SJCRH30 (cell line): ENCODE measurements around the gene SLC9A6. TPM values are rescaled to one million over a fixed set of nuclear protein-coding genes. Genes with fewer than 3 reads are reported as not detected.
A peak's percentile ranks its signal among the peaks of the same experiment; 100 is the strongest.

Experiments used
- DNase-seq, 2 experiments: peaks; one replicate each; pipeline ENCODE4 v3.0.0-alpha.2; 2015 to 2020
- H3K27ac ChIP-seq: fragments of 250-450 bp; sonication (Bioruptor Pico); 2 replicates; pipeline ENCODE4 v1.5.1; 2020; ENCODE audit warnings: mild to moderate bottlenecking, moderate library complexity
- H3K27me3 ChIP-seq: fragments of 250-450 bp; sonication (Bioruptor Pico); 2 replicates; pipeline ENCODE4 v1.5.1; 2020; ENCODE audit warnings: mild to moderate bottlenecking, moderate library complexity
- H3K36me3 ChIP-seq: fragments of 250-450 bp; sonication (Bioruptor Pico); 2 replicates; pipeline ENCODE4 v1.5.1; 2020; ENCODE audit warnings: mild to moderate bottlenecking, moderate library complexity
- H3K4me1 ChIP-seq: fragments of 250-450 bp; sonication (Bioruptor Pico); 2 replicates; pipeline ENCODE4 v1.5.1; 2020; ENCODE audit warnings: mild to moderate bottlenecking, moderate library complexity
- H3K4me3 ChIP-seq: fragments of 250-450 bp; sonication (Bioruptor Pico); 2 replicates; pipeline ENCODE4 v1.5.1; 2020; ENCODE audit warnings: mild to moderate bottlenecking, moderate library complexity
- H3K9me3 ChIP-seq: fragments of 250-450 bp; sonication (Bioruptor Pico); replicated peaks from 2 replicates; pipeline ENCODE4 v1.5.1; 2020; ENCODE audit warnings: mild to moderate bottlenecking, moderate library complexity
- total RNA-seq: library from RNA; depleted of rRNA; stranded (reverse); fragments of >200 nt; shearing (Covaris generic); gene quantifications from 2 replicates; pipeline ENCODE4 v1.2.3, GENCODE V29; 2014; rRNA removed

The SLC9A6 gene
- total RNA-seq, result 13.5 and 15.8 TPM in 2 replicates

- H3K36me3 ChIP-seq, result no peaks in the 10 kb centered on the region
- no peak within 1 kb of the TSS; the same call in 1 of the 2 replicates for H3K27ac ChIP-seq
- peak; percentile 55 to 74 for DNase-seq
- H3K4me3 ChIP-seq, result peak within 1 kb of the TSS; percentile 75
- no peaks in the 10 kb centered on the region for H3K4me1 ChIP-seq
- H3K9me3 ChIP-seq, result no peaks in the 10 kb centered on the region
- no peaks in the 10 kb centered on the region for H3K27me3 ChIP-seq
Observed at GRCh38 chrX:135985157-135985972, at the start of gene SLC9A6. Gene SLC9A6, plus strand, starts transcription at chrX:135985435. Its CDS starts 224 bp downstream, at chrX:135985659.

- Histone ChIP-seq H3K27ac (no peak overlapping the region), H3K4me3 (no peak overlapping the region), H3K27me3 (no peaks in the 10 kb centered on the region), H3K9me3 (no peaks in the 10 kb centered on the region), H3K36me3 (no peaks in the 10 kb centered on the region), H3K4me1 (no peaks in the 10 kb centered on the region)
- no peak for DNase-seq
Observed at GRCh38 chrX:135944486-135944885, 40.7 kb upstream of the SLC9A6 start.

- DNase-seq, result no peak
- H3K27me3 ChIP-seq, result no peaks in the 10 kb centered on the region
- H3K4me1 ChIP-seq, result no peaks in the 10 kb centered on the region
- no peaks in the 10 kb centered on the region for H3K9me3 ChIP-seq
- H3K27ac ChIP-seq, result no peak overlapping the region
- no peak overlapping the region for H3K4me3 ChIP-seq
- H3K36me3 ChIP-seq, result no peaks in the 10 kb centered on the region
Observed at GRCh38 chrX:135951291-135951690, 33.9 kb upstream of the SLC9A6 start.

GRCh38 chrX:135973025-135973547 is 12.1 kb upstream of the SLC9A6 start:
- peak; percentile 7 to 31 for DNase-seq
- no peaks in the 10 kb centered on the region for H3K36me3 ChIP-seq
- peak overlapping the region; percentile 88 for H3K4me3 ChIP-seq
- no peaks in the 10 kb centered on the region for H3K9me3 ChIP-seq
- H3K27ac ChIP-seq, result peak overlapping the region; percentile 77
- no peaks in the 10 kb centered on the region for H3K27me3 ChIP-seq
- no peaks in the 10 kb centered on the region for H3K4me1 ChIP-seq

DNA sequence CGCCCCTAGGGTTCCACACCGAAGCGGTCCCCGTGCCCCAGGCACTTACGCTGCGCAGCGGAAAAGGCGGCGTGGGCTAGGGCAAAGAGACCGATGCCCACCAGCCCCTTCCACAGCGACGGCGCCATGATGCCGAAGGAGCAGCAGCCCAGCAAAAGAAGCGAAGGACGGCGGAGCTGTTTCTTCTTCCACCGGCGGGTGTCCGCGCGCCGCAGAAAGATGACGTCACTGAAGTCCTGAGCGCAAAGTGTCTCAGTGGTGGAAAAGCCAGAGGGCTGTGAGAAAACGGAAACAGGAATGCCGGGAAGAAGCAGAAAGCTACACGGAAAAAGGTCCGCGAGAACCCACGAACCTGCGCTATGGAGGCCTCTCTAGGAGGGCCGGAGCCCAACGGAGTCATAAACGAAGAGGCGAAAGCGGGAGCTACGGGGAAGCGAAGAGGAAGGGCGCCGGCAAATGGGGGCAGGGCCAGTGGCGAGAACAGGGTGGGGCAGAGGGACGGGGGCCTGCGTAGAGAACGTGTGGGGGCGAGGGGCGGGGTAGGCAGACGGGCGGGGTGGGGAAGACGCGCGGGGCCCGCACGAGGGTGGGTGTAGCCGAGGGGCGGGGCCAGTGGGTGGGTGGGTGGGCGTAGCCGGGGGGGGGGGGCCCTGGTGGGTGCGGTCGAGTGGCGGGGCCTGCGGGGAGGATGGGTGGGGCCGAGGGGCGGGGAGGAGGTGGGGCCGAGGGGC is 11.5 kb upstream of the SLC9A6 start, which contains the start of gene MMGT1:
Gene MMGT1, minus strand, starts transcription at position 441 of the 731 bp plus-strand sequence. Its CDS starts 313 bp downstream, at position 128.
- no peaks in the 10 kb centered on the region for H3K4me1 ChIP-seq
- no peaks in the 10 kb centered on the region for H3K9me3 ChIP-seq
- DNase-seq, result peak; percentile 82 to 83
- no peaks in the 10 kb centered on the region for H3K27me3 ChIP-seq
- H3K36me3 ChIP-seq, result no peaks in the 10 kb centered on the region
- peak within 1 kb of the TSS; percentile 88 for H3K4me3 ChIP-seq
- peak within 1 kb of the TSS; percentile 77 for H3K27ac ChIP-seq

GRCh38 chrX:135974279-135974856 is 10.9 kb upstream of the SLC9A6 start:
- no peaks in the 10 kb centered on the region for H3K4me1 ChIP-seq
- peak; percentile 71 to 79 for DNase-seq
- H3K4me3 ChIP-seq, result peak overlapping the region; percentile 49
- H3K27ac ChIP-seq, result no peak overlapping the region
- H3K36me3 ChIP-seq, result no peaks in the 10 kb centered on the region
- H3K9me3 ChIP-seq, result no peaks in the 10 kb centered on the region
- no peaks in the 10 kb centered on the region for H3K27me3 ChIP-seq

- Histone ChIP-seq H3K36me3 (no peaks in the 10 kb centered on the region), H3K4me1 (no peaks in the 10 kb centered on the region), H3K27ac (no peak overlapping the region), H3K9me3 (no peaks in the 10 kb centered on the region), H3K27me3 (no peaks in the 10 kb centered on the region), H3K4me3 (no peak overlapping the region)
- no peak for DNase-seq
Observed at GRCh38 chrX:135975421-135975820, 9.8 kb upstream of the SLC9A6 start.

- Histone ChIP-seq H3K4me3 (no peak overlapping the region), H3K27ac (no peak overlapping the region), H3K4me1 (no peaks in the 10 kb centered on the region), H3K9me3 (no peaks in the 10 kb centered on the region), H3K27me3 (no peaks in the 10 kb centered on the region), H3K36me3 (no peaks in the 10 kb centered on the region)
- DNase-seq, result no peak
Observed at GRCh38 chrX:135977611-135978010, 7.6 kb upstream of the SLC9A6 start.

DNA sequence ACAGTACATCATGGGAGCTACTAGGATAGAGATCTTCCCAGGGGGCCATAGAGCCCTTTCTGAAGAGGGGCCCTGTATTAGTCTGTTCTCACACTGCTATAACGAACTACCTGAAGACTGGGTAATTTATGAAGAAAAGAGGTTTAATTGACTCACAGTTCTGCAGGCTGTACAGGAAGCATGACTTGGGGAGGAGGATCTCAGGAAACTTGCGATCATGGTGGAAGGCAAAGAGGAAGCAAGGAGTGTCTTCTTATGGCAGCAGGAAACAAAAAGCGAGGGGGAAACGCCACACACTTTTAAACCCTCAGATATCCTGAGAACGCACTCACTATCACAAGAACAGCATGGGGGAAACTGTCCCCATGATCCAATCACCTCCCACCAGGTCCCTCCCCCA is 4.2 kb upstream of the SLC9A6 start:
- Histone ChIP-seq H3K4me1 (no peaks in the 10 kb centered on the region), H3K27me3 (no peaks in the 10 kb centered on the region), H3K27ac (no peak overlapping the region), H3K4me3 (no peak overlapping the region), H3K9me3 (no peaks in the 10 kb centered on the region), H3K36me3 (no peaks in the 10 kb centered on the region)
- DNase-seq, result no peak

GRCh38 chrX:135981668-135982067 is 3.6 kb upstream of the SLC9A6 start:
- Histone ChIP-seq H3K36me3 (no peaks in the 10 kb centered on the region), H3K27ac (no peak overlapping the region), H3K4me1 (no peaks in the 10 kb centered on the region), H3K27me3 (no peaks in the 10 kb centered on the region), H3K4me3 (no peak overlapping the region), H3K9me3 (no peaks in the 10 kb centered on the region)
- no peak for DNase-seq

DNA sequence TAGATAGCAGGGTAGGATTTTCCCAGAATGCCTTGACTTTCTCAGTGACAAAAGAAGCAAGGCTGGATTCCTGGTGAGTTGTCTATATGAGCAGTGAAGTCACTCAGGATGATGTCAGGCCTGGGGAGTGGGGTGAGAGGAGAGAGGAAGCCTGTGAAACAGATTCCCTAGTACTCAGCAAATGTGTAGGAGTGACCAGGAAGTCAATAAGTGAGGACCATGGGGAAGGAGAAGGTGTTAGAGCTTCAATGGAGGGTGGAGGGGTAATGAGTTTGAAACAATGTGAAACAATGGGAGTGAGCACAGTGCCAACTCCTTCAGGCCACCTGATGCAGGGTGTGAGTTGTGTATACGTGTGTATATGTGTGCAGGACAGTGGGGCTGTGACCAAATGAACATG is 2.4 kb upstream of the SLC9A6 start:
- no peak for DNase-seq
- Histone ChIP-seq H3K4me1 (no peaks in the 10 kb centered on the region), H3K9me3 (no peaks in the 10 kb centered on the region), H3K27me3 (no peaks in the 10 kb centered on the region), H3K27ac (no peak overlapping the region), H3K36me3 (no peaks in the 10 kb centered on the region), H3K4me3 (no peak overlapping the region)

DNA sequence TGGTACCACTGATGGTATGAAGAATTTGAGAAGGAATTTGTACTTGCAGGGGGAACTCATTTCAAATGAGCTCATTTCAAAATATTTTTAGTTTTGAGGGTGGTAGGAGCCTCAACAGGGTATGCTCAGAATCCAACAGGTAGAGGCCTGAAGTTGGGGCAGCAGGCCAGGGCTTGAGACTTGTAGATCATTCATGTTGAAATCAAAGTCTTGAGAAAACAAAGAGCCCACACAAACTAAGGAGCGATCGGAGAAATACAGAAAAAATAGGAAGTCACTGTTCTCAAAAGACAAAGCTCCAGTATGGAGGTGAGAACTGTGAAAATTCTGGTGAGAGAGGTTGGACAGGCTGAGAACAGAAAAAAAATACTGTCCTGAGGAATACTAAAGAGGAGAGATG is 979 bp upstream of the SLC9A6 start:
- Histone ChIP-seq H3K27me3 (no peaks in the 10 kb centered on the region), H3K4me1 (no peaks in the 10 kb centered on the region), H3K9me3 (no peaks in the 10 kb centered on the region), H3K27ac (no peak overlapping the region), H3K36me3 (no peaks in the 10 kb centered on the region), H3K4me3 (peak overlapping the region; percentile 75)
- DNase-seq, result no peak

DNA sequence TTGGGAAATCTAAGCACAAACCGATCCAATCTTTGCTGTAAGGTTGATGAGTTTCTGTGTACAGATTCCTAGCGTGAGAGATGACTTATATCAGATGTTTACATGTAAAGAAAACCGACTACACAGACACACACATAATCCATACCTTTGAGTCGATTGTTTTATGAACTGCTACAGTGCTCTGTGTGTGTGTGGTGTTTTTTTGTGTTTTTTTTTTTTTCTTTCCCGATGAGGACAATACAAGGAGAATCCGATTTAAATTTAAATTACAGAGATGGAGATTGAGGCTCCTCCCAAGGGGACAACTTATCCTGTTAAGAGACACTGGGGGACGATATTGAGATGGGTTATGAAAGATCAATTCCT is 461 bp upstream of the SLC9A6 start:
- no peaks in the 10 kb centered on the region for H3K36me3 ChIP-seq
- no peaks in the 10 kb centered on the region for H3K9me3 ChIP-seq
- H3K4me3 ChIP-seq, result peak overlapping the region; percentile 75
- H3K27me3 ChIP-seq, result no peaks in the 10 kb centered on the region
- no peak for DNase-seq
- H3K27ac ChIP-seq, result no peak overlapping the region; the same call in 1 of the 2 replicates
- H3K4me1 ChIP-seq, result no peaks in the 10 kb centered on the region

DNA sequence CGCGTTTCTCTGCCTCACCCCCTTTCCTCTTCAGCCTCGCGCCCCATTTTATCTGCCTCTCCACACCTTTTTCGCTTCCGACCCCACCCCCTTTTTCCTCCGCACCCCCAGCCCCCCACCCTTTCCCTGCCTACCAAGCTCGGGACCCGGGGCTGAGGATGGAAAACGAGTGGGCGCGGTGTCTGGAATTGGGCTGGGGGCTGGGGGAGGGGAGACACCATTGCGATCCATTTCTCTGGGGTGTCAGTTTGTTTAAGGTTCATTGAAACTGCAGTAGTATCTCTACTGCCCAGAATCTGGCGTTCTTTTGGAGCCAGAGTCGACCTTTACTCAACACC is 707 bp downstream of the SLC9A6 start:
- Histone ChIP-seq H3K27me3 (no peaks in the 10 kb centered on the region), H3K9me3 (no peaks in the 10 kb centered on the region), H3K27ac (no peak overlapping the region), H3K4me1 (no peaks in the 10 kb centered on the region), H3K36me3 (no peaks in the 10 kb centered on the region), H3K4me3 (peak overlapping the region; percentile 75)
- DNase-seq, result no peak

DNA sequence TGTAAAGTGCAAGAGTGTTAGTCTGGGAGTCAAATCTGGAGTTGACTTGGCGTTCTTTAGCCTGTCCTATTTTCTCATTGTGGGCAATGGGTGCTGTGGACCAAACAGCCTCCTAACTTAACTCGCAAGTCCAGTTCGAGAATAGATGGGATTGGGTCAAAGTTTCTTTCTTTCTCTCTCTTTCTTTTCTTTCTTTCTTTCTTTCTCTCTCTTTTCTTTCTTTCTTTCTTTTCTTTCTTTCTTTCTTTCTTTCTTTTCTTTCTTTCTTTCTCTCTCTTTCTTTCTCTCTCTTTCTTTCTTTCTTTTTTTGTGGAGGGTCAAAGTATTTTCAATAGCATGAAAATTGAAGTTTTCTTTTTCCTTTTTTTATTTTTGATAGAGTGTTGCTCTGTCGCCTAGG is 3.0 kb downstream of the SLC9A6 start:
- Histone ChIP-seq H3K27ac (no peak overlapping the region), H3K4me3 (no peak overlapping the region), H3K9me3 (no peaks in the 10 kb centered on the region), H3K27me3 (no peaks in the 10 kb centered on the region), H3K36me3 (no peaks in the 10 kb centered on the region), H3K4me1 (no peaks in the 10 kb centered on the region)
- DNase-seq, result no peak
